IMR-90 (cell line): ENCODE results near the gene RAB11FIP4. TPM values are rescaled to one million over a fixed set of nuclear protein-coding genes. Genes with fewer than 3 reads are reported as not detected.

Experiments used
- ATAC-seq: fragments of 200-7000 bp; cut with Tn5 transposase; 2 replicates; pipeline ENCODE4 v1.9.1; 2020; ENCODE audit warnings: low read depth, mild to moderate bottlenecking, moderate library complexity
- BruUV-seq: library from RNA; stranded (reverse); fragments of 400-500 nt; replicated peaks from 2 replicates; lab custom pipeline; 2021; lab: Mats Ljungman, UMichigan
- CTCF ChIA-PET: fragments of 300-600 bp; formaldehyde crosslinking; extraction: SDS; loops from one replicate; lab custom pipeline; 2021; ENCODE audit warnings: antibody characterized with exemption; lab: Yijun Ruan, JAX
- POLR2A ChIA-PET: fragments of 300-600 bp; sonication (Branson Sonifier 250); formaldehyde crosslinking; loops from one replicate; lab custom pipeline; 2022; ENCODE audit warnings: antibody characterized with exemption; ENCODE audit not compliant: unreplicated experiment; lab: Charles Lee
- DNase-seq: peaks from one replicate; pipeline ENCODE4 v3.0.0; 2013
- H2AFZ ChIP-seq: replicated peaks from 2 replicates; pipeline ENCODE3; 2013; ENCODE audit warnings: low read length, mild to moderate bottlenecking; ENCODE audit not compliant: poor library complexity
- H2AK5ac ChIP-seq: 2 replicates; pipeline ENCODE4 v1.6.1; 2013; ENCODE audit warnings: low read depth, low read length, inconsistent platforms
- H2AK9ac ChIP-seq: replicated peaks from 2 replicates; pipeline ENCODE3; 2013; ENCODE audit warnings: mild to moderate bottlenecking, low read depth, low read length, moderate library complexity; ENCODE audit not compliant: poor library complexity
- H2BK120ac ChIP-seq: 2 replicates; pipeline ENCODE4 v1.6.1; 2013; ENCODE audit warnings: low read depth, low read length, inconsistent platforms
- H2BK15ac ChIP-seq: 3 replicates; pipeline ENCODE4 v1.6.1; 2013; ENCODE audit warnings: low read depth, low read length, inconsistent platforms
- H2BK20ac ChIP-seq: 2 replicates; pipeline ENCODE4 v1.6.1; 2013; ENCODE audit warnings: low read depth, mild to moderate bottlenecking, inconsistent platforms, low read length, moderate library complexity
- H2BK5ac ChIP-seq: 2 replicates; pipeline ENCODE4 v1.6.1; 2013; ENCODE audit warnings: mild to moderate bottlenecking, low read depth, low read length, inconsistent platforms; ENCODE audit not compliant: poor library complexity, severe bottlenecking
- H3K14ac ChIP-seq: replicated peaks from 2 replicates; pipeline ENCODE4 v1.6.1; 2013; ENCODE audit warnings: low read depth, low read length, inconsistent platforms
- H3K18ac ChIP-seq: 2 replicates; pipeline ENCODE4 v1.6.1; 2013; ENCODE audit warnings: low read depth, low read length, control low read depth
- H3K23ac ChIP-seq: 2 replicates; pipeline ENCODE4 v1.6.1; 2013; ENCODE audit warnings: low read depth, low read length, inconsistent platforms
- H3K27ac ChIP-seq: 2 replicates; pipeline ENCODE4 v1.5.1; 2013; ENCODE audit warnings: mild to moderate bottlenecking, control low read depth, low read length; ENCODE audit not compliant: insufficient read depth
- H3K27me3 ChIP-seq: 2 replicates; pipeline ENCODE4 v1.6.1; 2013; ENCODE audit warnings: low read length; ENCODE audit not compliant: control insufficient read depth, insufficient read depth
- H3K36me3 ChIP-seq: 2 replicates; pipeline ENCODE4 v1.6.1; 2013; ENCODE audit warnings: low read length, mixed read lengths; ENCODE audit not compliant: control insufficient read depth, insufficient read depth
- H3K4ac ChIP-seq: 2 replicates; pipeline ENCODE4 v1.6.1; 2013; ENCODE audit warnings: low read depth, low read length, inconsistent platforms
- H3K4me1 ChIP-seq: 2 replicates; pipeline ENCODE4 v1.6.1; 2013; ENCODE audit warnings: low read length, mixed read lengths; ENCODE audit not compliant: control insufficient read depth, insufficient read depth
- H3K4me2 ChIP-seq: 2 replicates; pipeline ENCODE4 v1.6.1; 2013; ENCODE audit warnings: low read depth, mild to moderate bottlenecking, control low read depth, low read length, moderate library complexity
- H3K4me3 ChIP-seq: 2 replicates; pipeline ENCODE4 v1.5.1; 2013; ENCODE audit warnings: low read depth, mild to moderate bottlenecking, control low read depth, low read length, moderate library complexity; ENCODE audit not compliant: insufficient read depth
- H3K56ac ChIP-seq: 2 replicates; pipeline ENCODE4 v1.6.1; 2013; ENCODE audit warnings: low read length, inconsistent platforms; ENCODE audit not compliant: insufficient read depth; ENCODE audit errors: extremely low read depth
- H3K79me1 ChIP-seq, 2 experiments: 2 replicates each; pipeline ENCODE4 v1.6.1; 2013; ENCODE audit warnings: low read length in 2 of 2, inconsistent platforms in 1 of 2, low read depth in 1 of 2
- H3K9ac ChIP-seq: 2 replicates; pipeline ENCODE4 v1.6.1; 2013; ENCODE audit warnings: low read depth, low read length, control low read depth
- H3K9me1 ChIP-seq: 2 replicates; pipeline ENCODE4 v1.6.1; 2013; ENCODE audit warnings: low read length, inconsistent platforms; ENCODE audit not compliant: insufficient read depth
- H3K9me3 ChIP-seq: 2 replicates; pipeline ENCODE4 v1.6.1; 2013; ENCODE audit warnings: low read length; ENCODE audit not compliant: control insufficient read depth, insufficient read depth
- H4K20me1 ChIP-seq: 2 replicates; pipeline ENCODE4 v1.6.1; 2013; ENCODE audit warnings: low read length, inconsistent platforms; ENCODE audit not compliant: insufficient read depth
- H4K5ac ChIP-seq: 2 replicates; pipeline ENCODE4 v1.6.1; 2013; ENCODE audit warnings: mild to moderate bottlenecking, low read depth, low read length, control low read depth
- H4K8ac ChIP-seq, 2 experiments: 2 replicates each; pipeline ENCODE4 v1.6.1; 2013; ENCODE audit warnings: low read depth in 2 of 2, low read length in 2 of 2, control low read depth in 1 of 2, inconsistent platforms in 1 of 2
- H4K91ac ChIP-seq: 2 replicates; pipeline ENCODE4 v1.6.1; 2013; ENCODE audit warnings: low read depth, low read length, inconsistent platforms; ENCODE audit not compliant: insufficient read depth
- CEBPB ChIP-seq: IDR thresholded peaks from 2 replicates; pipeline ENCODE4 v1.6.1; 2012; ENCODE audit warnings: low read depth, low read length, improper control_type of control experiment
- CTCF ChIP-seq: conservative IDR thresholded peaks from 2 replicates; pipeline ENCODE4 v1.5.1; 2012; ENCODE audit warnings: mild to moderate bottlenecking, low read depth, low read length, improper control_type of control experiment
- ELK1 ChIP-seq: fragments of 150-350 bp; IDR thresholded peaks from 2 replicates; pipeline ENCODE4 v1.6.1; 2016; ENCODE audit warnings: low read depth, mild to moderate bottlenecking, low read length, moderate library complexity, borderline replicate concordance
- FOS ChIP-seq: fragments of 150-350 bp; IDR thresholded peaks from 2 replicates; pipeline ENCODE4 v1.6.1; 2016; ENCODE audit warnings: low read depth, low read length
- MAZ ChIP-seq: IDR thresholded peaks from 2 replicates; pipeline ENCODE4 v1.6.1; 2012; ENCODE audit warnings: low read depth, mild to moderate bottlenecking, low read length, improper control_type of control experiment, moderate library complexity, borderline replicate concordance
- MXI1 ChIP-seq: IDR thresholded peaks from 2 replicates; pipeline ENCODE4 v1.6.1; 2012; ENCODE audit warnings: low read depth, mild to moderate bottlenecking, low read length, moderate library complexity, borderline replicate concordance
- WGBS, 2 experiments: methylation state at CpG; one replicate each; pipeline versions ENCODE4 v1.1.5 to v1.1.7; 2013; ENCODE audit warnings: missing lambda C conversion rate in 2 of 2; ENCODE audit not compliant: insufficient read length in 1 of 2; ENCODE audit errors: extremely low coverage in 2 of 2; 5-methylcytosine and 5-hydroxymethylcytosine counted together
- dilution Hi-C: fragments of 300-500 bp; cut with HindIII; formaldehyde crosslinking; loops from one replicate; pipeline ENCODE4 v1.14.3; 2018; ENCODE audit warnings: low sequenced_read_pairs; ENCODE audit not compliant: unreplicated experiment
- in situ Hi-C: fragments of 300-500 bp; cut with MboI; formaldehyde crosslinking; loops from 3 replicates; pipeline ENCODE4 v1.14.3; 2019; ENCODE audit warnings: low sequenced_read_pairs, inconsistent platforms, mixed read lengths
- intact Hi-C: fragments of 100-400 bp; cut with micrococcal nuclease; formaldehyde crosslinking; loops from 2 replicates; pipeline ENCODE4 v1.10.0; 2022
- polyA plus RNA-seq, 3 experiments: library from polyadenylated mRNA; depleted of rRNA; stranded (reverse); fragments of >200 nt; gene quantifications; 2 replicates each; pipeline ENCODE4 v1.2.3, GENCODE V29; 2012; ENCODE audit warnings: low replicate concordance in 1 of 3
- total RNA-seq: library from RNA; depleted of rRNA; stranded (reverse); fragments of >200 nt; gene quantifications from 2 replicates; pipeline ENCODE4 v1.2.3, GENCODE V29; 2012

Gene RAB11FIP4
- total and polyA plus RNA-seq, 2 of the 4 experiments (the other 2 are of a cell fraction) = 0.68 to 1.1 TPM

- no TSS peak for BruUV-seq
- WGBS, 2 experiments = 11% methylated on average over 6 of the region's 17 CpGs; no CpG with 5 or more reads in 1 of the 2 experiments
- Histone ChIP-seq H3K14ac (no peak overlapping the region), H3K27me3 (peaks cover 39% of the 10 kb centered on the region), H3K4me2 (no peak overlapping the region), H3K4me3 (no peak overlapping the region), H3K27ac (no peak overlapping the region), H3K4me1 (no peaks in the 10 kb centered on the region; the same call in 1 of the 2 replicates), H3K4ac (no peak overlapping the region), H4K20me1 (no peaks in the 10 kb centered on the region), H3K79me1 (no peaks in the 10 kb centered on the region), H2BK120ac (no peak overlapping the region), H4K8ac (no peak overlapping the region), H2BK15ac (no peak overlapping the region), H4K91ac (no peak overlapping the region), H2BK20ac (no peak overlapping the region), H2BK5ac (no peak overlapping the region), H3K23ac (no peak overlapping the region), H2AFZ (peak overlapping the region; percentile 62), H2AK9ac (no peak overlapping the region), H4K5ac (no peak overlapping the region), H2AK5ac (no peak overlapping the region), H3K9ac (no peak overlapping the region), H3K18ac (no peak overlapping the region), H3K56ac (no peak overlapping the region), H3K9me3 (peaks cover 2% of the 10 kb centered on the region), H3K9me1 (no peaks in the 10 kb centered on the region), H3K36me3 (no peaks in the 10 kb centered on the region)
- DNase-seq (peak; percentile 12), ATAC-seq (peak; percentile 40)
- in situ Hi-C loops = no loop called here
- TF ChIP-seq MXI1 (no peak), ELK1 (no peak), CEBPB (no peak), FOS (no peak), CTCF (no peak), MAZ (no peak)
- dilution Hi-C loops = no loop called here
- POLR2A ChIA-PET = no interaction called here
- CTCF ChIA-PET = no interaction called here
- intact Hi-C loops = no loop called here
These were observed 34.0 kb downstream of the RAB11FIP4 start for GRCh38 chr17:31425282-31426040.
